GM12878 (cell line): ENCODE data around the gene ADGRG1. TPM values are rescaled to one million over a fixed set of nuclear protein-coding genes. Genes with fewer than 3 reads are reported as not detected.
A peak's percentile ranks its signal among the peaks of the same experiment; 100 is the strongest.

Experiments
- ATF7 ChIP-seq: fragments of 450-650 bp; IDR thresholded peaks from 2 replicates; pipeline ENCODE4 v1.6.1; 2016; ENCODE audit warnings: low read depth, mild to moderate bottlenecking
- BHLHE40 ChIP-seq, 2 experiments: fragments of 450-650 bp in 1 of 2; IDR thresholded peaks; 2 replicates each; pipeline ENCODE4 v1.6.1; 2011 to 2017; ENCODE audit warnings: low read depth in 2 of 2, borderline replicate concordance in 1 of 2, improper control_type of control experiment in 1 of 2, low read length in 1 of 2, mild to moderate bottlenecking in 1 of 2
- CBFB ChIP-seq: IDR thresholded peaks from 2 replicates; pipeline ENCODE4 v1.6.1; 2016; ENCODE audit warnings: antibody characterized with exemption, low read depth
- CBX5 ChIP-seq: sonication (generic); IDR thresholded peaks from 2 replicates; pipeline ENCODE4 v1.6.1; 2016; ENCODE audit warnings: low read depth, moderate library complexity, mild to moderate bottlenecking, inconsistent platforms
- CUX1 ChIP-seq: IDR thresholded peaks from 2 replicates; pipeline ENCODE4 v1.6.1; 2012; ENCODE audit warnings: improper control_type of control experiment, low read depth, low read length; ENCODE audit not compliant: insufficient replicate concordance
- IKZF2 ChIP-seq, 2 experiments: fragments of 450-650 bp; IDR thresholded peaks; 2 replicates each; pipeline ENCODE4 v1.6.1; 2017; ENCODE audit warnings: mild to moderate bottlenecking in 2 of 2, moderate library complexity in 2 of 2
- LARP7 ChIP-seq: fragments of 450-650 bp; IDR thresholded peaks from 2 replicates; pipeline ENCODE4 v1.6.1; 2017; ENCODE audit warnings: mild to moderate bottlenecking
- POLR2AphosphoS2 ChIP-seq: IDR thresholded peaks from 2 replicates; pipeline ENCODE4 v1.6.1; 2011; ENCODE audit warnings: low read depth, mild to moderate bottlenecking, low read length, improper control_type of control experiment, moderate library complexity
- RAD21 ChIP-seq: IDR thresholded peaks from 2 replicates; pipeline ENCODE4 v1.6.1; 2011; ENCODE audit warnings: mild to moderate bottlenecking, low read depth, low read length, moderate library complexity; ENCODE audit not compliant: insufficient read depth
- RCOR1 ChIP-seq: conservative IDR thresholded peaks from 2 replicates; pipeline ENCODE4 v1.6.1; 2012; ENCODE audit warnings: low read depth, low read length, improper control_type of control experiment
- SMARCA5 ChIP-seq: fragments of 450-650 bp; IDR thresholded peaks from 2 replicates; pipeline ENCODE4 v1.6.1; 2017; ENCODE audit warnings: mild to moderate bottlenecking
- TBL1XR1 ChIP-seq: IDR thresholded peaks from 2 replicates; pipeline ENCODE4 v1.6.1; 2012; ENCODE audit warnings: low read depth, low read length, improper control_type of control experiment
- ZNF207 ChIP-seq: fragments of 450-650 bp; IDR thresholded peaks from 2 replicates; pipeline ENCODE4 v1.6.1; 2014; ENCODE audit warnings: antibody characterized with exemption, mild to moderate bottlenecking, borderline replicate concordance
- polyA plus RNA-seq, 11 experiments: library from polyadenylated mRNA; depleted of rRNA in 4 of 11; unstranded in 6 of 11; stranded (reverse) in 5 of 11; fragments of >200 nt; fragmentation: Nextera tagmentation in 4 of 11; fragmentation: Illumina TruSeq in 1 of 11; extraction: Ambion mirVana in 4 of 11; extraction: Trizol in 1 of 11; gene quantifications; 1 replicate in 1 of 11; 2 replicates in 10 of 11; pipeline versions ENCODE4 v1.2.1 to v1.2.3, GENCODE V29; 2011 to 2016; ENCODE audit warnings: inconsistent platforms in 2 of 11, missing spikeins in 2 of 11, low read depth in 1 of 11
- total RNA-seq, 4 experiments: library from RNA; depleted of rRNA in 3 of 4; stranded (reverse); fragments of >200 nt in 3 of 4; fragmentation: Illumina TruSeq in 1 of 4; extraction: Trizol in 1 of 4; gene quantifications; 2 replicates each; pipeline versions ENCODE4 v1.2.1 to v1.2.3, GENCODE V29; 2013 to 2021
- TF ChIP-seq, protein P1 (sequence below): fragments of 450-650 bp; IDR thresholded peaks from 2 replicates; pipeline ENCODE4 v1.6.1; 2017; ENCODE audit warnings: mild to moderate bottlenecking, moderate library complexity
- TF ChIP-seq, protein P2 (sequence below): fragments of 450-650 bp; IDR thresholded peaks from 2 replicates; pipeline ENCODE4 v1.6.1; 2016; ENCODE audit warnings: mild to moderate bottlenecking, moderate library complexity, borderline replicate concordance

ADGRG1 gene
- total and polyA plus RNA-seq, 10 of the 15 experiments (the other 5 are each of a cell fraction or from before 2014, with no cell fraction given), result 0.07 to 2.0 (median 0.75) TPM

- TF ChIP-seq CUX1 (no peak), RCOR1 (0 out of 2 replicates have a peak, but pooled peaks have one; percentile 37), BHLHE40 (IDR thresholded peaks at IDR 0.05; ENCODE audit: borderline replicate concordance in 1 of 2, low read depth in 2 of 2, low read length in 1 of 2) (peak; percentile 40 to 61; a peak in 3 of 4 replicates), RAD21 (peak; percentile 99), SMARCA5 (peak; percentile 93), CBX5 (no peak), TBL1XR1 (peak; percentile 42; the same call in 1 of the 2 replicates), CBFB (peak; percentile 49; the same call in 1 of the 2 replicates), IKZF2 (IDR thresholded peaks at IDR 0.05) (peak in 1 of 2 experiments; percentile 13; a peak in 1 of 4 replicates), LARP7 (0 out of 2 replicates have a peak, but pooled peaks have one; percentile 57), POLR2AphosphoS2 (no peak), ATF7 (no peak), ZNF207 (0 out of 2 replicates have a peak, but pooled peaks have one; percentile 58)
- TF ChIP-seq, protein P1, sequence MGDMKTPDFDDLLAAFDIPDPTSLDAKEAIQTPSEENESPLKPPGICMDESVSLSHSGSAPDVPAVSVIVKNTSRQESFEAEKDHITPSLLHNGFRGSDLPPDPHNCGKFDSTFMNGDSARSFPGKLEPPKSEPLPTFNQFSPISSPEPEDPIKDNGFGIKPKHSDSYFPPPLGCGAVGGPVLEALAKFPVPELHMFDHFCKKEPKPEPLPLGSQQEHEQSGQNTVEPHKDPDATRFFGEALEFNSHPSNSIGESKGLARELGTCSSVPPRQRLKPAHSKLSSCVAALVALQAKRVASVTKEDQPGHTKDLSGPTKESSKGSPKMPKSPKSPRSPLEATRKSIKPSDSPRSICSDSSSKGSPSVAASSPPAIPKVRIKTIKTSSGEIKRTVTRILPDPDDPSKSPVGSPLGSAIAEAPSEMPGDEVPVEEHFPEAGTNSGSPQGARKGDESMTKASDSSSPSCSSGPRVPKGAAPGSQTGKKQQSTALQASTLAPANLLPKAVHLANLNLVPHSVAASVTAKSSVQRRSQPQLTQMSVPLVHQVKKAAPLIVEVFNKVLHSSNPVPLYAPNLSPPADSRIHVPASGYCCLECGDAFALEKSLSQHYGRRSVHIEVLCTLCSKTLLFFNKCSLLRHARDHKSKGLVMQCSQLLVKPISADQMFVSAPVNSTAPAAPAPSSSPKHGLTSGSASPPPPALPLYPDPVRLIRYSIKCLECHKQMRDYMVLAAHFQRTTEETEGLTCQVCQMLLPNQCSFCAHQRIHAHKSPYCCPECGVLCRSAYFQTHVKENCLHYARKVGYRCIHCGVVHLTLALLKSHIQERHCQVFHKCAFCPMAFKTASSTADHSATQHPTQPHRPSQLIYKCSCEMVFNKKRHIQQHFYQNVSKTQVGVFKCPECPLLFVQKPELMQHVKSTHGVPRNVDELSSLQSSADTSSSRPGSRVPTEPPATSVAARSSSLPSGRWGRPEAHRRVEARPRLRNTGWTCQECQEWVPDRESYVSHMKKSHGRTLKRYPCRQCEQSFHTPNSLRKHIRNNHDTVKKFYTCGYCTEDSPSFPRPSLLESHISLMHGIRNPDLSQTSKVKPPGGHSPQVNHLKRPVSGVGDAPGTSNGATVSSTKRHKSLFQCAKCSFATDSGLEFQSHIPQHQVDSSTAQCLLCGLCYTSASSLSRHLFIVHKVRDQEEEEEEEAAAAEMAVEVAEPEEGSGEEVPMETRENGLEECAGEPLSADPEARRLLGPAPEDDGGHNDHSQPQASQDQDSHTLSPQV, result peak; percentile 98
- TF ChIP-seq, protein P2, sequence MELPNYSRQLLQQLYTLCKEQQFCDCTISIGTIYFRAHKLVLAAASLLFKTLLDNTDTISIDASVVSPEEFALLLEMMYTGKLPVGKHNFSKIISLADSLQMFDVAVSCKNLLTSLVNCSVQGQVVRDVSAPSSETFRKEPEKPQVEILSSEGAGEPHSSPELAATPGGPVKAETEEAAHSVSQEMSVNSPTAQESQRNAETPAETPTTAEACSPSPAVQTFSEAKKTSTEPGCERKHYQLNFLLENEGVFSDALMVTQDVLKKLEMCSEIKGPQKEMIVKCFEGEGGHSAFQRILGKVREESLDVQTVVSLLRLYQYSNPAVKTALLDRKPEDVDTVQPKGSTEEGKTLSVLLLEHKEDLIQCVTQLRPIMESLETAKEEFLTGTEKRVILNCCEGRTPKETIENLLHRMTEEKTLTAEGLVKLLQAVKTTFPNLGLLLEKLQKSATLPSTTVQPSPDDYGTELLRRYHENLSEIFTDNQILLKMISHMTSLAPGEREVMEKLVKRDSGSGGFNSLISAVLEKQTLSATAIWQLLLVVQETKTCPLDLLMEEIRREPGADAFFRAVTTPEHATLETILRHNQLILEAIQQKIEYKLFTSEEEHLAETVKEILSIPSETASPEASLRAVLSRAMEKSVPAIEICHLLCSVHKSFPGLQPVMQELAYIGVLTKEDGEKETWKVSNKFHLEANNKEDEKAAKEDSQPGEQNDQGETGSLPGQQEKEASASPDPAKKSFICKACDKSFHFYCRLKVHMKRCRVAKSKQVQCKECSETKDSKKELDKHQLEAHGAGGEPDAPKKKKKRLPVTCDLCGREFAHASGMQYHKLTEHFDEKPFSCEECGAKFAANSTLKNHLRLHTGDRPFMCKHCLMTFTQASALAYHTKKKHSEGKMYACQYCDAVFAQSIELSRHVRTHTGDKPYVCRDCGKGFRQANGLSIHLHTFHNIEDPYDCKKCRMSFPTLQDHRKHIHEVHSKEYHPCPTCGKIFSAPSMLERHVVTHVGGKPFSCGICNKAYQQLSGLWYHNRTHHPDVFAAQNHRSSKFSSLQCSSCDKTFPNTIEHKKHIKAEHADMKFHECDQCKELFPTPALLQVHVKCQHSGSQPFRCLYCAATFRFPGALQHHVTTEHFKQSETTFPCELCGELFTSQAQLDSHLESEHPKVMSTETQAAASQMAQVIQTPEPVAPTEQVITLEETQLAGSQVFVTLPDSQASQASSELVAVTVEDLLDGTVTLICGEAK, result no peak
- TF ChIP-seq, all 136 proteins: peak for 37
These were observed 20.4 kb downstream of the ADGRG1 start (continued) for GRCh38 chr16:57648581-57649442.
